ENCODE data around the gene TBCEL.

DNA sequence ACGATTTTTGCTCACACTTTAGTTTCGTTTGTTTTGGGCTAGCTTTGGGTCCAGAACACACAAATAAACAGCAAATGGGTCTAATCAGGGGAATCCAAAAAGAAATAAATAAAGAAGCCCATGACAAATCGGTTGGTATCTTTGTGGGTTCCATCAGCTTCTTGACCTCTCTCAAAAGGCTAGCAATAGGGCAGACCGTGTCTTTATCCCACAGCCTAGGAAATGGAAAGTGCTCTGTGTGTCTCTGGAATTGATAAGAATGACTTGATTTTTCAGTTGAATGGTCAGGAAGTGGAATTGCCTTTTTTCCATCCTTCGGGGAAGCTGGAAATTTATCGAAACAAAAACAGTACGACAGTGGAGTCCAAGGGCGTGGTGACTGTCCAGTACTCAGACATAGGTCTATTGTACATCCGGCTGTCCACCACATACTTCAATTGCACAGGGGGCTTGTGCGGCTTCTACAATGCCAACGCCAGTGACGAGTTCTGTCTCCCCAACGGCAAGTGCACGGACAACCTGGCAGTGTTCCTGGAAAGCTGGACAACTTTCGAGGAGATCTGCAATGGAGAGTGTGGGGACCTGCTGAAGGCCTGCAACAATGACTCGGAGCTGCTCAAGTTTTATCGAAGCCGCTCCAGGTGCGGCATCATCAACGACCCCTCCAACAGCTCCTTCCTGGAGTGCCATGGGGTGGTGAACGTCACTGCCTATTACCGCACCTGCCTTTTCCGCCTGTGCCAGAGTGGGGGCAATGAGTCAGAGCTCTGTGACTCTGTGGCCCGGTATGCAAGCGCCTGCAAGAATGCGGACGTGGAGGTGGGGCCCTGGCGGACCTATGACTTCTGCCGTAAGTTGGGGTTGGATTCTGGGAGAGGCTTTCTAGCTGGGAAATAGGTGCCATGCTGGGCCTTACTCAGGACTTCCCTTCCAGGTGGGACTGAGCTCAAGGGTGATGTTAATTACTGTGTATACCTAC lies 105.7 kb downstream of the TBCEL start:
- TF ChIP-seq, protein P1, sequence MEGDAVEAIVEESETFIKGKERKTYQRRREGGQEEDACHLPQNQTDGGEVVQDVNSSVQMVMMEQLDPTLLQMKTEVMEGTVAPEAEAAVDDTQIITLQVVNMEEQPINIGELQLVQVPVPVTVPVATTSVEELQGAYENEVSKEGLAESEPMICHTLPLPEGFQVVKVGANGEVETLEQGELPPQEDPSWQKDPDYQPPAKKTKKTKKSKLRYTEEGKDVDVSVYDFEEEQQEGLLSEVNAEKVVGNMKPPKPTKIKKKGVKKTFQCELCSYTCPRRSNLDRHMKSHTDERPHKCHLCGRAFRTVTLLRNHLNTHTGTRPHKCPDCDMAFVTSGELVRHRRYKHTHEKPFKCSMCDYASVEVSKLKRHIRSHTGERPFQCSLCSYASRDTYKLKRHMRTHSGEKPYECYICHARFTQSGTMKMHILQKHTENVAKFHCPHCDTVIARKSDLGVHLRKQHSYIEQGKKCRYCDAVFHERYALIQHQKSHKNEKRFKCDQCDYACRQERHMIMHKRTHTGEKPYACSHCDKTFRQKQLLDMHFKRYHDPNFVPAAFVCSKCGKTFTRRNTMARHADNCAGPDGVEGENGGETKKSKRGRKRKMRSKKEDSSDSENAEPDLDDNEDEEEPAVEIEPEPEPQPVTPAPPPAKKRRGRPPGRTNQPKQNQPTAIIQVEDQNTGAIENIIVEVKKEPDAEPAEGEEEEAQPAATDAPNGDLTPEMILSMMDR (IDR thresholded peaks at IDR 0.05; ENCODE audit: insufficient read depth, low read length) = no peak
- TF ChIP-seq POLR2AphosphoS5 (IDR thresholded peaks at IDR 0.05; ENCODE audit: low read depth) (no peak), SPI1 (IDR thresholded peaks at IDR 0.05; ENCODE audit: borderline replicate concordance, low read depth) (no peak)
- TF ChIP-seq, protein P2, sequence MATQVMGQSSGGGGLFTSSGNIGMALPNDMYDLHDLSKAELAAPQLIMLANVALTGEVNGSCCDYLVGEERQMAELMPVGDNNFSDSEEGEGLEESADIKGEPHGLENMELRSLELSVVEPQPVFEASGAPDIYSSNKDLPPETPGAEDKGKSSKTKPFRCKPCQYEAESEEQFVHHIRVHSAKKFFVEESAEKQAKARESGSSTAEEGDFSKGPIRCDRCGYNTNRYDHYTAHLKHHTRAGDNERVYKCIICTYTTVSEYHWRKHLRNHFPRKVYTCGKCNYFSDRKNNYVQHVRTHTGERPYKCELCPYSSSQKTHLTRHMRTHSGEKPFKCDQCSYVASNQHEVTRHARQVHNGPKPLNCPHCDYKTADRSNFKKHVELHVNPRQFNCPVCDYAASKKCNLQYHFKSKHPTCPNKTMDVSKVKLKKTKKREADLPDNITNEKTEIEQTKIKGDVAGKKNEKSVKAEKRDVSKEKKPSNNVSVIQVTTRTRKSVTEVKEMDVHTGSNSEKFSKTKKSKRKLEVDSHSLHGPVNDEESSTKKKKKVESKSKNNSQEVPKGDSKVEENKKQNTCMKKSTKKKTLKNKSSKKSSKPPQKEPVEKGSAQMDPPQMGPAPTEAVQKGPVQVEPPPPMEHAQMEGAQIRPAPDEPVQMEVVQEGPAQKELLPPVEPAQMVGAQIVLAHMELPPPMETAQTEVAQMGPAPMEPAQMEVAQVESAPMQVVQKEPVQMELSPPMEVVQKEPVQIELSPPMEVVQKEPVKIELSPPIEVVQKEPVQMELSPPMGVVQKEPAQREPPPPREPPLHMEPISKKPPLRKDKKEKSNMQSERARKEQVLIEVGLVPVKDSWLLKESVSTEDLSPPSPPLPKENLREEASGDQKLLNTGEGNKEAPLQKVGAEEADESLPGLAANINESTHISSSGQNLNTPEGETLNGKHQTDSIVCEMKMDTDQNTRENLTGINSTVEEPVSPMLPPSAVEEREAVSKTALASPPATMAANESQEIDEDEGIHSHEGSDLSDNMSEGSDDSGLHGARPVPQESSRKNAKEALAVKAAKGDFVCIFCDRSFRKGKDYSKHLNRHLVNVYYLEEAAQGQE (IDR thresholded peaks at IDR 0.05; ENCODE audit: insufficient replicate concordance, low read depth) = no peak
